Astrocyte (in vitro differentiated cells and primary cell): ENCODE data around the gene FAM222A.

ENCODE experiments used
- CTCF ChIP-seq: IDR thresholded peaks from 2 replicates; pipeline ENCODE4 v1.5.1; 2011; ENCODE audit warnings: low read depth, mild to moderate bottlenecking, inconsistent platforms, low read length, moderate library complexity; ENCODE audit not compliant: insufficient read depth
- EZH2 ChIP-seq: IDR thresholded peaks from 2 replicates; pipeline ENCODE4 v1.6.1; 2012; ENCODE audit warnings: mild to moderate bottlenecking, low read length, inconsistent platforms; ENCODE audit not compliant: insufficient read depth

GRCh38 chr12:109736552-109737108, 23.0 kb downstream of the FAM222A start:
- TF ChIP-seq CTCF (no peak), EZH2 (no peak)
